ENCODE measurements around the gene ATXN3L.

The ATXN3L gene

GRCh38 chrX:13319953-13320352 lies at the start of gene ATXN3L:
TSS of gene ATXN3L (minus strand) at chrX:13320053. CDS start at chrX:13319934, 119 bp downstream.
- Histone ChIP-seq H3K4me3 (ENCODE audit: low read length) (no peak within 1 kb of the TSS), H3K27me3 (replicated peaks; ENCODE audit: control insufficient read depth, insufficient read depth, low read length) (no peaks in the 10 kb centered on the region), H3K9ac (ENCODE audit: low read length) (no peak within 1 kb of the TSS), H3K36me3 (ENCODE audit: control insufficient read depth, insufficient read depth, low read length, severe bottlenecking) (no peaks in the 10 kb centered on the region), H3K4me1 (ENCODE audit: control insufficient read depth, insufficient read depth, low read length) (no peaks in the 10 kb centered on the region), H3K9me3 (ENCODE audit: control insufficient read depth, low read length) (no peaks in the 10 kb centered on the region)
- DNase-seq (ENCODE audit: low read depth) = no peak

GRCh38 chrX:13369256-13370030 lies 49.6 kb upstream of the ATXN3L start:
- DNase-seq (ENCODE audit: low read depth) = no peak
- Histone ChIP-seq H3K9me3 (ENCODE audit: control insufficient read depth, low read length) (no peaks in the 10 kb centered on the region), H3K36me3 (ENCODE audit: control insufficient read depth, insufficient read depth, low read length, severe bottlenecking) (no peaks in the 10 kb centered on the region), H3K4me3 (ENCODE audit: low read length) (no peak overlapping the region), H3K4me1 (ENCODE audit: control insufficient read depth, insufficient read depth, low read length) (peaks cover 24% of the 10 kb centered on the region), H3K27me3 (replicated peaks; ENCODE audit: control insufficient read depth, insufficient read depth, low read length) (no peaks in the 10 kb centered on the region), H3K9ac (ENCODE audit: low read length) (no peak overlapping the region)

- no peaks in the 10 kb centered on the region for H3K36me3 ChIP-seq (ENCODE audit: control insufficient read depth, insufficient read depth, low read length, severe bottlenecking)
- H3K9ac ChIP-seq (ENCODE audit: low read length) = no peak overlapping the region
- no peaks in the 10 kb centered on the region for H3K27me3 ChIP-seq (replicated peaks; ENCODE audit: control insufficient read depth, insufficient read depth, low read length)
- DNase-seq (ENCODE audit: low read depth) = no peak
- peaks cover 10% of the 10 kb centered on the region for H3K4me1 ChIP-seq (ENCODE audit: control insufficient read depth, insufficient read depth, low read length)
- H3K9me3 ChIP-seq (ENCODE audit: control insufficient read depth, low read length) = no peaks in the 10 kb centered on the region
- no peak overlapping the region for H3K4me3 ChIP-seq (ENCODE audit: low read length)
Measured at GRCh38 chrX:13367950-13368349, 48.1 kb upstream of the ATXN3L start.

GRCh38 chrX:13366698-13367097 lies 46.8 kb upstream of the ATXN3L start:
- Histone ChIP-seq H3K36me3 (ENCODE audit: control insufficient read depth, insufficient read depth, low read length, severe bottlenecking) (no peaks in the 10 kb centered on the region), H3K27me3 (replicated peaks; ENCODE audit: control insufficient read depth, insufficient read depth, low read length) (no peaks in the 10 kb centered on the region), H3K9me3 (ENCODE audit: control insufficient read depth, low read length) (no peaks in the 10 kb centered on the region), H3K4me3 (ENCODE audit: low read length) (no peak overlapping the region), H3K4me1 (ENCODE audit: control insufficient read depth, insufficient read depth, low read length) (peaks cover 3% of the 10 kb centered on the region), H3K9ac (ENCODE audit: low read length) (no peak overlapping the region)
- no peak for DNase-seq (ENCODE audit: low read depth)

GRCh38 chrX:13365161-13365560 lies 45.3 kb upstream of the ATXN3L start:
- Histone ChIP-seq H3K9me3 (ENCODE audit: control insufficient read depth, low read length) (no peaks in the 10 kb centered on the region), H3K36me3 (ENCODE audit: control insufficient read depth, insufficient read depth, low read length, severe bottlenecking) (no peaks in the 10 kb centered on the region), H3K4me3 (ENCODE audit: low read length) (no peak overlapping the region), H3K9ac (ENCODE audit: low read length) (no peak overlapping the region), H3K4me1 (ENCODE audit: control insufficient read depth, insufficient read depth, low read length) (no peaks in the 10 kb centered on the region), H3K27me3 (replicated peaks; ENCODE audit: control insufficient read depth, insufficient read depth, low read length) (peaks cover 7% of the 10 kb centered on the region)
- no peak for DNase-seq (ENCODE audit: low read depth)

- Histone ChIP-seq H3K4me1 (ENCODE audit: control insufficient read depth, insufficient read depth, low read length) (no peaks in the 10 kb centered on the region), H3K4me3 (ENCODE audit: low read length) (no peak overlapping the region), H3K9ac (ENCODE audit: low read length) (no peak overlapping the region), H3K9me3 (ENCODE audit: control insufficient read depth, low read length) (no peaks in the 10 kb centered on the region), H3K36me3 (ENCODE audit: control insufficient read depth, insufficient read depth, low read length, severe bottlenecking) (no peaks in the 10 kb centered on the region), H3K27me3 (replicated peaks; ENCODE audit: control insufficient read depth, insufficient read depth, low read length) (peaks cover 9% of the 10 kb centered on the region)
- DNase-seq (ENCODE audit: low read depth) = no peak
Measured at GRCh38 chrX:13364230-13364857, 44.5 kb upstream of the ATXN3L start.

GRCh38 chrX:13360146-13360545 lies 40.3 kb upstream of the ATXN3L start:
- H3K4me1 ChIP-seq (ENCODE audit: control insufficient read depth, insufficient read depth, low read length) = no peaks in the 10 kb centered on the region
- H3K36me3 ChIP-seq (ENCODE audit: control insufficient read depth, insufficient read depth, low read length, severe bottlenecking) = no peaks in the 10 kb centered on the region
- H3K9ac ChIP-seq (ENCODE audit: low read length) = no peak overlapping the region
- H3K27me3 ChIP-seq (replicated peaks; ENCODE audit: control insufficient read depth, insufficient read depth, low read length) = peaks cover 9% of the 10 kb centered on the region
- no peak for DNase-seq (ENCODE audit: low read depth)
- H3K9me3 ChIP-seq (ENCODE audit: control insufficient read depth, low read length) = no peaks in the 10 kb centered on the region
- H3K4me3 ChIP-seq (ENCODE audit: low read length) = no peak overlapping the region

- H3K9me3 ChIP-seq (ENCODE audit: control insufficient read depth, low read length) = no peaks in the 10 kb centered on the region
- H3K9ac ChIP-seq (ENCODE audit: low read length) = no peak overlapping the region
- peak; percentile 39 for DNase-seq (ENCODE audit: low read depth)
- peaks cover 9% of the 10 kb centered on the region for H3K27me3 ChIP-seq (replicated peaks; ENCODE audit: control insufficient read depth, insufficient read depth, low read length)
- no peaks in the 10 kb centered on the region for H3K4me1 ChIP-seq (ENCODE audit: control insufficient read depth, insufficient read depth, low read length)
- no peak overlapping the region for H3K4me3 ChIP-seq (ENCODE audit: low read length)
- no peaks in the 10 kb centered on the region for H3K36me3 ChIP-seq (ENCODE audit: control insufficient read depth, insufficient read depth, low read length, severe bottlenecking)
Measured at GRCh38 chrX:13357925-13358324, 38.1 kb upstream of the ATXN3L start.

GRCh38 chrX:13346646-13347045 lies 26.8 kb upstream of the ATXN3L start:
- H3K27me3 ChIP-seq (replicated peaks; ENCODE audit: control insufficient read depth, insufficient read depth, low read length) = peaks cover 9% of the 10 kb centered on the region
- no peak overlapping the region for H3K4me3 ChIP-seq (ENCODE audit: low read length)
- no peaks in the 10 kb centered on the region for H3K4me1 ChIP-seq (ENCODE audit: control insufficient read depth, insufficient read depth, low read length)
- no peak for DNase-seq (ENCODE audit: low read depth)
- H3K9me3 ChIP-seq (ENCODE audit: control insufficient read depth, low read length) = no peaks in the 10 kb centered on the region
- no peak overlapping the region for H3K9ac ChIP-seq (ENCODE audit: low read length)
- no peaks in the 10 kb centered on the region for H3K36me3 ChIP-seq (ENCODE audit: control insufficient read depth, insufficient read depth, low read length, severe bottlenecking)

GRCh38 chrX:13345438-13345837 lies 25.6 kb upstream of the ATXN3L start:
- Histone ChIP-seq H3K9ac (ENCODE audit: low read length) (no peak overlapping the region), H3K4me3 (ENCODE audit: low read length) (no peak overlapping the region), H3K4me1 (ENCODE audit: control insufficient read depth, insufficient read depth, low read length) (no peaks in the 10 kb centered on the region), H3K27me3 (replicated peaks; ENCODE audit: control insufficient read depth, insufficient read depth, low read length) (peaks cover 9% of the 10 kb centered on the region), H3K36me3 (ENCODE audit: control insufficient read depth, insufficient read depth, low read length, severe bottlenecking) (no peaks in the 10 kb centered on the region), H3K9me3 (ENCODE audit: control insufficient read depth, low read length) (no peaks in the 10 kb centered on the region)
- DNase-seq (ENCODE audit: low read depth) = no peak

GRCh38 chrX:13345037-13345436 lies 25.2 kb upstream of the ATXN3L start:
- Histone ChIP-seq H3K27me3 (replicated peaks; ENCODE audit: control insufficient read depth, insufficient read depth, low read length) (peaks cover 9% of the 10 kb centered on the region), H3K4me3 (ENCODE audit: low read length) (no peak overlapping the region), H3K9ac (ENCODE audit: low read length) (no peak overlapping the region), H3K9me3 (ENCODE audit: control insufficient read depth, low read length) (no peaks in the 10 kb centered on the region), H3K36me3 (ENCODE audit: control insufficient read depth, insufficient read depth, low read length, severe bottlenecking) (no peaks in the 10 kb centered on the region), H3K4me1 (ENCODE audit: control insufficient read depth, insufficient read depth, low read length) (no peaks in the 10 kb centered on the region)
- no peak for DNase-seq (ENCODE audit: low read depth)

Measured in adipocyte (in vitro differentiated cells).